Astrocyte (in vitro differentiated cells and primary cell): ENCODE measurements around the gene RTBDN.

Experiments
- CTCF ChIP-seq: IDR thresholded peaks from 2 replicates; pipeline ENCODE4 v1.5.1; 2011; ENCODE audit warnings: low read depth, mild to moderate bottlenecking, inconsistent platforms, low read length, moderate library complexity; ENCODE audit not compliant: insufficient read depth
- EZH2 ChIP-seq: IDR thresholded peaks from 2 replicates; pipeline ENCODE4 v1.6.1; 2012; ENCODE audit warnings: mild to moderate bottlenecking, low read length, inconsistent platforms; ENCODE audit not compliant: insufficient read depth

GRCh38 chr19:12847159-12848139 is 13.1 kb upstream of the RTBDN start:
- TF ChIP-seq CTCF (peak; percentile 76), EZH2 (no peak)
